Measurements from ENCODE around the gene SYS1. TPM values are rescaled to one million over a fixed set of nuclear protein-coding genes. Genes with fewer than 3 reads are reported as not detected.

Gene SYS1
- total and polyA plus RNA-seq, 2 experiments from 2014 or later, result 20.0 to 28.0 TPM

DNA sequence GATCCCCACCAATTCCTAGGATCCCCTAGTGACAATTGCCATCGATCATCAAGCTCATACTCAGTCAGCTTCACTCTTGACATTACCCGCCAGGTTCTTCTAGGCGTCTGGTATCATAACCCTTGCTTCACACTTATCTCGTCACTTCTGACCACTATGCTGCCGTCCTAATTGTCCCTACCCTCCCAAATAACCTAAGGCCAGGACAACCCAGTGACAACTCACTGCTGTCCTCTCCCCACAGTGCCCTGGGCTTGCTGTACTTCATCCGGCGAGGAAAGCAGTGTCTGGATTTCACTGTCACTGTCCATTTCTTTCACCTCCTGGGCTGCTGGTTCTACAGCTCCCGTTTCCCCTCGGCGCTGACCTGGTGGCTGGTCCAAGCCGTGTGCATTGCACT lies 3.7 kb downstream of the SYS1 start:
- no peak overlapping the region for H3K27ac ChIP-seq
- no peak overlapping the region for H3K4me3 ChIP-seq
- peaks cover 6% of the 10 kb centered on the region for H3K36me3 ChIP-seq
- no peaks in the 10 kb centered on the region for H3K9me3 ChIP-seq (ENCODE audit: low read depth)
- DNase-seq (ENCODE audit: low read depth in 1 of 2, low spot score in 1 of 2), result no peak
- H3K27me3 ChIP-seq, result no peaks in the 10 kb centered on the region
- H3K4me1 ChIP-seq (ENCODE audit: low read depth), result no peaks in the 10 kb centered on the region
- TF ChIP-seq, protein P1, sequence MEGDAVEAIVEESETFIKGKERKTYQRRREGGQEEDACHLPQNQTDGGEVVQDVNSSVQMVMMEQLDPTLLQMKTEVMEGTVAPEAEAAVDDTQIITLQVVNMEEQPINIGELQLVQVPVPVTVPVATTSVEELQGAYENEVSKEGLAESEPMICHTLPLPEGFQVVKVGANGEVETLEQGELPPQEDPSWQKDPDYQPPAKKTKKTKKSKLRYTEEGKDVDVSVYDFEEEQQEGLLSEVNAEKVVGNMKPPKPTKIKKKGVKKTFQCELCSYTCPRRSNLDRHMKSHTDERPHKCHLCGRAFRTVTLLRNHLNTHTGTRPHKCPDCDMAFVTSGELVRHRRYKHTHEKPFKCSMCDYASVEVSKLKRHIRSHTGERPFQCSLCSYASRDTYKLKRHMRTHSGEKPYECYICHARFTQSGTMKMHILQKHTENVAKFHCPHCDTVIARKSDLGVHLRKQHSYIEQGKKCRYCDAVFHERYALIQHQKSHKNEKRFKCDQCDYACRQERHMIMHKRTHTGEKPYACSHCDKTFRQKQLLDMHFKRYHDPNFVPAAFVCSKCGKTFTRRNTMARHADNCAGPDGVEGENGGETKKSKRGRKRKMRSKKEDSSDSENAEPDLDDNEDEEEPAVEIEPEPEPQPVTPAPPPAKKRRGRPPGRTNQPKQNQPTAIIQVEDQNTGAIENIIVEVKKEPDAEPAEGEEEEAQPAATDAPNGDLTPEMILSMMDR (IDR thresholded peaks at IDR 0.05; ENCODE audit: low read depth, low read length), result no peak

- Histone ChIP-seq H3K4me1 (ENCODE audit: low read depth) (no peaks in the 10 kb centered on the region), H3K9me3 (ENCODE audit: low read depth) (no peaks in the 10 kb centered on the region), H3K36me3 (peaks cover 6% of the 10 kb centered on the region), H3K4me3 (no peak overlapping the region), H3K27ac (no peak overlapping the region), H3K27me3 (no peaks in the 10 kb centered on the region)
- TF ChIP-seq, protein P1 (IDR thresholded peaks at IDR 0.05; ENCODE audit: low read depth, low read length), result no peak
- DNase-seq (ENCODE audit: low read depth in 1 of 2, low spot score in 1 of 2), result no peak
Measured at GRCh38 chr20:45367126-45367525, 4.2 kb downstream of the SYS1 start.

- Histone ChIP-seq H3K27ac (no peak overlapping the region), H3K36me3 (peaks cover 6% of the 10 kb centered on the region)
- no peak for DNase-seq (ENCODE audit: low read depth in 1 of 2, low spot score in 1 of 2)
Measured at GRCh38 chr20:45368221-45368980, 5.4 kb downstream of the SYS1 start.

GRCh38 chr20:45370571-45371160 lies 7.7 kb downstream of the SYS1 start:
- no peak overlapping the region for H3K4me3 ChIP-seq
- no peaks in the 10 kb centered on the region for H3K9me3 ChIP-seq (ENCODE audit: low read depth)
- H3K4me1 ChIP-seq (ENCODE audit: low read depth), result no peaks in the 10 kb centered on the region
- no peaks in the 10 kb centered on the region for H3K27me3 ChIP-seq
- H3K27ac ChIP-seq, result no peak overlapping the region
- H3K36me3 ChIP-seq, result peaks cover 6% of the 10 kb centered on the region
- TF ChIP-seq, protein P1 (IDR thresholded peaks at IDR 0.05; ENCODE audit: low read depth, low read length), result no peak
- DNase-seq (ENCODE audit: low read depth in 1 of 2, low spot score in 1 of 2), result no peak

More at GRCh38 chr20:45368221-45368980, 5.4 kb downstream of the SYS1 start:
- no peaks in the 10 kb centered on the region for H3K9me3 ChIP-seq (ENCODE audit: low read depth)
- no peak overlapping the region for H3K4me3 ChIP-seq
- H3K4me1 ChIP-seq (ENCODE audit: low read depth), result no peaks in the 10 kb centered on the region
- TF ChIP-seq, protein P1 (IDR thresholded peaks at IDR 0.05; ENCODE audit: low read depth, low read length), result no peak
- no peaks in the 10 kb centered on the region for H3K27me3 ChIP-seq

DNA sequence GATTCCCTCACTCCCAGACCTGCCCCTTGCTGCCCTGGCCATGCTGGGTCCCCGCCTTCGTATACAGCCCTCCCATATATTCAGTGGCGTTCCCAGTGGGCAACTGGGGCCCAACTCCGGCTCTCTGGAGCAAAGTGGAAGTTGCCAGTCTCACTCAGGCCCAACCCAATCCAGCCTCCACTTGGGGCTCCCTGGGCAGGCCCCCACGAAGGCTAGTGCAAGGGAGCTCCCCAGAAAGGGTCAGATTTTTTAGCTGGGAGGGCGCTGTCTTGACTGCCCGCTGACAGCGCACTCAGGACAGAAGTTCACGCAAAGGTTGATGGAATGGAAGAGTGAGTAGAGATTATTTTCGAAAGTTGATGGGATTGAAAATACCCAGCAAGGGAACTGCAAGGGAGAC lies 9.3 kb downstream of the SYS1 start:
- no peaks in the 10 kb centered on the region for H3K4me1 ChIP-seq (ENCODE audit: low read depth)
- no peak overlapping the region for H3K27ac ChIP-seq
- no peak overlapping the region for H3K4me3 ChIP-seq
- H3K36me3 ChIP-seq, result peaks cover 3% of the 10 kb centered on the region
- TF ChIP-seq, protein P1 (IDR thresholded peaks at IDR 0.05; ENCODE audit: low read depth, low read length), result no peak
- no peaks in the 10 kb centered on the region for H3K27me3 ChIP-seq
- H3K9me3 ChIP-seq (ENCODE audit: low read depth), result no peaks in the 10 kb centered on the region
- no peak for DNase-seq (ENCODE audit: low read depth in 1 of 2, low spot score in 1 of 2)

Data from cardiac muscle cell (in vitro differentiated cells and primary cell).